Measurements from ENCODE around the gene COL6A5. TPM values are rescaled to one million over a fixed set of nuclear protein-coding genes. Genes with fewer than 3 reads are reported as not detected.
A peak's percentile ranks its signal among the peaks of the same experiment; 100 is the strongest.
"Not testable (repeated sequence)": the region's sequence is repeated elsewhere in the genome, so short reads cannot be mapped to it uniquely, and the experiment has no call there.

Gene COL6A5
- total and polyA plus RNA-seq, 9 donors, result 0.03 to 0.26 (median 0.07) TPM

DNA sequence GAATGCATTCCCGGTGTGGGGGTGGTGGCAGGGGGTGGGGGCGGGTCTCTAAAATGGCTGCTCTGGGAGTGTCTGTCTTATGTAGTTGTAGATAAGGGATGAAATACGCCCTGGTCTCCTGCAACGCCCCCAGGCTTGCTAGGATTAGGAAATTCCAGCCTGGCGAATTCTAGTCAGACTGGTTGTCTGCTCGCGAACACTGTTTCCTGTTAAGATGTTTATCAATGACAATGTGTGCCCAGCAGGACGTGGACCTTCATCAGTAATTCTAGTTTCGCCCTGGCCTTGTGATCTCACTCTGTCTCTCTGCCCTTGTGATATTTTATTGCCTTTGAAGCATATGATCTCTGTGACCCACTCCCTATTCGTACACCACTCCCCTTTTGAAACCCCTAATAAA lies 62.8 kb downstream of the COL6A5 start:
- not testable (repeated sequence) for H3K9me3 ChIP-seq (replicated peaks; ENCODE audit: control insufficient read depth, low read depth, low read length); H3K27me3 ChIP-seq (ENCODE audit: control insufficient read depth, insufficient read depth, low read length); DNase-seq; H3K36me3 ChIP-seq (ENCODE audit: control insufficient read depth, insufficient read depth, low read length); H3K27ac ChIP-seq (ENCODE audit: low read length); H3K4me3 ChIP-seq (ENCODE audit: low read length); H3K4me1 ChIP-seq (ENCODE audit: control insufficient read depth, insufficient read depth, low read length)
- 82% methylated on average over 7 of the region's 10 CpGs for WGBS (ENCODE audit: insufficient coverage)

DNA sequence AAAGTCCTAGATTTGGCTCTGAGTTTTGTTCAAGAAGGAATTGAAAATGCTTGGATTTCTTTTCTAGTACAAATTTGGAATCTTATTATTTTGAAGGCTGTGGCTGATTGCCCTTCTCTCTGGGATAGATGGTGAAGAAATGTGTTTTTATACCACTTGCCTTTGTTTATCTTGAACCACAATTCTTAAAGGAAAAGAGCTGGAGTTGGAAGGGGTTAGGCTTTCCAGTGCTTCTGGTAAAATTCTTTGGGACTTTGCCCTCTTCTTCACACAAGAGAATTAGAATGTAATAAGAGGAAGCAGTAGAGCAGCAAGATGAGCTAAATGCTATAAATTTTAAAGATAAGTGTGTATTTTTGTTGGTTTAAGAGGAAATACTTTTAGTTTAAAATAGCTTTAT lies 65.8 kb downstream of the COL6A5 start:
- no peaks in the 10 kb centered on the region for H3K9me3 ChIP-seq (replicated peaks; ENCODE audit: control insufficient read depth, low read depth, low read length)
- peak; percentile 79 for DNase-seq

DNA sequence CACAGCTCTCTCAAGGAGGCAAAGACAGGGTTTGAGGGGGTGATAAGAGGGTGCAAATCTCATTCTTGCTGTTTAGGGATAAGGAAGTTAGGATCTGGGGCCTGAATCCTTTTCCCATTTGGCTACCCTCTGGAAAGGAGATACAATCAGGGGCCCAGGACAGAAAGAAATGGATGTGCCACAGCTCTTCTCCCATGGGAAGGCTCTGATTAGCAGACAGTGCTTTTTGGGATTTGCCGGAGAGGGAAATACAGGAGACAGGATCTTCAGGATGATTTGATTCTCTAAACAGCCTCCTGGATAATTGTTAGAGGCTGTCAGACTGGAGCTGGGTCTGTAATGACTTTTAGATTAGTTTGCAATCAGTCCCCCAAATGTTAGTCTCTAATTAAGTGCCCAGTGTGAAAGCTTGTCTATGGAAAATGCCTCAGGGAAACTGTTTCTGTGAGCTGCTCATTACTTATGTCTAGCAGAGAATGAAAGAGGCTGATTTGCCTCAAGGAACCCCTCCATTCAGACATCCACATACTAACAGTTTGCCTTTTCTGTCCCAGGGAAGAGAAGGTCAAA lies 67.6 kb downstream of the COL6A5 start:
- no CpG with 5 or more reads among the region's 1 CpG for WGBS (ENCODE audit: insufficient coverage)

More for the DNA sequence above, 65.8 kb downstream of the COL6A5 start:
- Histone ChIP-seq H3K36me3 (ENCODE audit: control insufficient read depth, insufficient read depth, low read length) (no peaks in the 10 kb centered on the region), H3K27me3 (ENCODE audit: control insufficient read depth, insufficient read depth, low read length) (no peaks in the 10 kb centered on the region), H3K4me1 (ENCODE audit: control insufficient read depth, insufficient read depth, low read length) (no peaks in the 10 kb centered on the region), H3K4me3 (ENCODE audit: low read length) (no peak overlapping the region), H3K27ac (ENCODE audit: low read length) (no peak overlapping the region)

DNA sequence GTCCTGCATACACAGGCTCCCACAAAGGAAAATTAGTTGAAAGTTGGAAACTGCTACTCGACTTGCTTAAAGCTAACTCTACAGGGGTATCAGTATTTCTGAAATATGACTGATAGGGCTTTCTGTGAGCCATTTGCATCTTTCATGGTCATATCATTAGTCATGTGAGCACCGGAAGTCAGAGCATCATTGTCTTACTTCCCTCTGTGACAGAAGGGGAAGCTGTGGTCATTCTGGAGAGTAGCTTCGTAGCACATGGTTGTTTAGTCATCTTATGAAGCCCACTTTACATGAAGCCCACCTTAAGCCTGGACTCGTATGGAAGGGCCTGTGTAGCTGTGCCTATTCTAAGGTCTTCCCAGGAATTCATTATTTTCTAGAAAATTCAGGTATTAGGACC lies 69.0 kb downstream of the COL6A5 start:
- no peaks in the 10 kb centered on the region for H3K36me3 ChIP-seq (ENCODE audit: control insufficient read depth, insufficient read depth, low read length)
- H3K27me3 ChIP-seq (ENCODE audit: control insufficient read depth, insufficient read depth, low read length), result no peaks in the 10 kb centered on the region
- no peaks in the 10 kb centered on the region for H3K4me1 ChIP-seq (ENCODE audit: control insufficient read depth, insufficient read depth, low read length)
- 83% methylated on average over 3 of the region's 4 CpGs for WGBS (ENCODE audit: insufficient coverage)
- DNase-seq, result no peak
- no peak overlapping the region for H3K27ac ChIP-seq (ENCODE audit: low read length)
- no peaks in the 10 kb centered on the region for H3K9me3 ChIP-seq (replicated peaks; ENCODE audit: control insufficient read depth, low read depth, low read length)
- no peak overlapping the region for H3K4me3 ChIP-seq (ENCODE audit: low read length)

More for the DNA sequence above, 67.6 kb downstream of the COL6A5 start:
- Histone ChIP-seq H3K9me3 (replicated peaks; ENCODE audit: control insufficient read depth, low read depth, low read length) (no peaks in the 10 kb centered on the region), H3K36me3 (ENCODE audit: control insufficient read depth, insufficient read depth, low read length) (no peaks in the 10 kb centered on the region), H3K27me3 (ENCODE audit: control insufficient read depth, insufficient read depth, low read length) (no peaks in the 10 kb centered on the region), H3K4me3 (ENCODE audit: low read length) (no peak overlapping the region), H3K4me1 (ENCODE audit: control insufficient read depth, insufficient read depth, low read length) (no peaks in the 10 kb centered on the region), H3K27ac (ENCODE audit: low read length) (no peak overlapping the region)
- DNase-seq, result no peak

DNA sequence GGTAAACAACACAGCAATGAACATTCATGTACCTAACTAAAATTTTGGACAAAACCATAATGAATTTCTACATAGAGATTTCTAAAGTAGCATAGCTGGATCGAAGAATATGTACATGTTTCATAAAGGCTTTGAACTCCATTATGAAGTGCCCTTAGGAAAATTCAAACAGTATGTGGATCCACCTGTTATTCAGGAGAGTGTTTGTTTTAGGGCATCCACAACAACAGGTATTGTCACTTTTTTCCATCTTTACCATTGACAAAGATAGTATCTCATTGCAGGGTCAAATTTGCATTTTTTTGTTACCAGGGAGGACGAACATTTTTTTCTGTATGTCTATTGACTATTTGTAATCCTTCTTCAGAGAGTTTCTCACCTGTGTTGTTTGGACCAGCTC lies 75.0 kb downstream of the COL6A5 start:
- H3K36me3 ChIP-seq (ENCODE audit: control insufficient read depth, insufficient read depth, low read length), result no peaks in the 10 kb centered on the region
- no CpG with 5 or more reads among the region's 2 CpGs for WGBS (ENCODE audit: insufficient coverage)
- no peak overlapping the region for H3K4me3 ChIP-seq (ENCODE audit: low read length)
- H3K4me1 ChIP-seq (ENCODE audit: control insufficient read depth, insufficient read depth, low read length), result no peaks in the 10 kb centered on the region
- no peak for DNase-seq
- H3K27me3 ChIP-seq (ENCODE audit: control insufficient read depth, insufficient read depth, low read length), result no peaks in the 10 kb centered on the region
- H3K9me3 ChIP-seq (replicated peaks; ENCODE audit: control insufficient read depth, low read depth, low read length), result no peaks in the 10 kb centered on the region
- H3K27ac ChIP-seq (ENCODE audit: low read length), result no peak overlapping the region

DNA sequence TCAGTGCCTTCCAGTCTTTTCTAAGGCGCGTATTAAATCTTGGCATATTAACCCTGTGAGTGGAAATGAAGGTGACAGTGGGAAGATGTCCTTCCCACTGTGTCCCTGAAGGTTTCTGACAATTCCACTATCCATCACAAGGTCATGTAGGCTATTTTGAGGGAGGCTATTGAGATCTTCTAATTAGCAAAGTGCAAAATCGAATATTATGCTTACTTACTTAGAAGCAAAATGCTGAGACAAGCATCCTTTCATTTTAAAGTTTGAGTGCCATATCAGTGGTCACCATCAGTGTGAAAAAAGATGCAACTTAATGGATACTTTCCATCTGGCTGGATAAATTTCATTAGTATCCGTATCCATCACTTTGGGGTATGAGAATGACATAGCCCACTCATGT lies 77.6 kb downstream of the COL6A5 start:
- Histone ChIP-seq H3K4me3 (ENCODE audit: low read length) (no peak overlapping the region), H3K9me3 (replicated peaks; ENCODE audit: control insufficient read depth, low read depth, low read length) (no peaks in the 10 kb centered on the region)
- 100% methylated on average over 1 of the region's 4 CpGs for WGBS (ENCODE audit: insufficient coverage)

DNA sequence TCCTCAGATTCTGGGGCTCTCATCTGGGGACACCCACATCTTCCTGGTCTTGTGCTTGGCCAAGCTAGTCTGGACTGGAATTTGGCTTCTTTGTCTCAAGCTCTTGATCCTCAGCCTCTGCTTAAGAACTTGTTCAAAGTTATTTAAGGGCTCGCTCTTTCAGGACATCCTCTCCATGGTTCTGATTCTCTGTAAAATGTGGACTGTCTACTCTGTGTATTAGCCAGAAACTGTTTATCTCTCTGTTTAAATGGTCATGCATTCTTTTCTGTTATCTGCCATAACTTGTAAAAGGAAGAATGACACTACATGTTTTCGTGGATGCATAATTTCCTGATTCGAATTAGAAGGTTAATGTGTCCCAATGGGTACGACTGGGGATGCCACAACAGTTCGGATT lies 79.4 kb downstream of the COL6A5 start:
- DNase-seq, result no peak
- no CpG with 5 or more reads among the region's 5 CpGs for WGBS (ENCODE audit: insufficient coverage)

More for the DNA sequence above, 77.6 kb downstream of the COL6A5 start:
- H3K36me3 ChIP-seq (ENCODE audit: control insufficient read depth, insufficient read depth, low read length), result no peaks in the 10 kb centered on the region
- H3K27ac ChIP-seq (ENCODE audit: low read length), result no peak overlapping the region
- H3K4me1 ChIP-seq (ENCODE audit: control insufficient read depth, insufficient read depth, low read length), result no peaks in the 10 kb centered on the region
- DNase-seq, result no peak
- H3K27me3 ChIP-seq (ENCODE audit: control insufficient read depth, insufficient read depth, low read length), result no peaks in the 10 kb centered on the region

DNA sequence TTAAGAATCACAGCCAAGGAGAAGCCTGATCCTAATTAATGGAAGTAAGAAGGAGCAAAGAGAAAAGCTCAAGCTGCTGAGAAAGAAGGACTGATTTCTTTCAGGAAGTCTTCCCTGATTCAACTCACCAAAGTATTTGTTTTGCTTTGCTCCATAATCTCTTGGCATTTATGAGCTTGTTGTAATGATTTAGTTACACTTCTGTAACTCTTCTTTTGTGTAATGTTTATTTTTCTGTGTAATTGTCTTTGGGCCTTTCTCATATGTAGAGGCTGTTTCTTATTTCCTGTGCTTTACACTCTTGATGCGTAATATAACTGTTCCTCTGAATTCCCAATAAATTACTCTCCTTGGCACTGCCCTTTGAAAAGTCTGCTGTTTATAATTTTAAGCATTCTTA lies 80.0 kb downstream of the COL6A5 start:
- peaks cover 11% of the 10 kb centered on the region for H3K4me1 ChIP-seq (ENCODE audit: control insufficient read depth, insufficient read depth, low read length)
- H3K27me3 ChIP-seq (ENCODE audit: control insufficient read depth, insufficient read depth, low read length), result no peaks in the 10 kb centered on the region
- no peaks in the 10 kb centered on the region for H3K9me3 ChIP-seq (replicated peaks; ENCODE audit: control insufficient read depth, low read depth, low read length)
- H3K27ac ChIP-seq (ENCODE audit: low read length), result no peak overlapping the region
- H3K4me3 ChIP-seq (ENCODE audit: low read length), result no peak overlapping the region
- no peaks in the 10 kb centered on the region for H3K36me3 ChIP-seq (ENCODE audit: control insufficient read depth, insufficient read depth, low read length)
- no peak for DNase-seq
- no CpG with 5 or more reads among the region's 1 CpG for WGBS (ENCODE audit: insufficient coverage)

More for the DNA sequence above, 79.4 kb downstream of the COL6A5 start:
- peaks cover 8% of the 10 kb centered on the region for H3K4me1 ChIP-seq (ENCODE audit: control insufficient read depth, insufficient read depth, low read length)
- no peaks in the 10 kb centered on the region for H3K36me3 ChIP-seq (ENCODE audit: control insufficient read depth, insufficient read depth, low read length)
- no peak overlapping the region for H3K27ac ChIP-seq (ENCODE audit: low read length)
- H3K9me3 ChIP-seq (replicated peaks; ENCODE audit: control insufficient read depth, low read depth, low read length), result no peaks in the 10 kb centered on the region
- no peaks in the 10 kb centered on the region for H3K27me3 ChIP-seq (ENCODE audit: control insufficient read depth, insufficient read depth, low read length)
- no peak overlapping the region for H3K4me3 ChIP-seq (ENCODE audit: low read length)

DNA sequence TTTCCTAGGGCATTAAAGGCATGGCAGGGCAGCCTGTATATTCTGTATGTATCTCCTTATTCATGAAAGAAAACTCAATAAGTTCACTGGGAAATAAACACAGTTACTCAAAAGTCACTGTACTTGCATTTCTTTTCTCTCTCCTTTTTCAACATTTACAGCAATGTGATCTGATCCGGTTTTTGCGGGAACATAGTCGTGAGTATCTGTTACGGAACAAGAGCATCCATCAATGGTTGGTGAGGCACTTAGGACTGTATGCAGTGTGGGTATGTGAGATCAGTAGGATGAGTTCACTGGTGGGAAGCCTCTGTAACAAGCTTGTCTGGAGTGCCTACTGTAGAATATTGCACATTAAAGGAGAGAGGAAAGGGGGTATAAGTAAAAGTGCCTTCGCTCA lies 80.7 kb downstream of the COL6A5 start:
- peaks cover 12% of the 10 kb centered on the region for H3K4me1 ChIP-seq (ENCODE audit: control insufficient read depth, insufficient read depth, low read length)
- H3K27me3 ChIP-seq (ENCODE audit: control insufficient read depth, insufficient read depth, low read length), result no peaks in the 10 kb centered on the region
- H3K27ac ChIP-seq (ENCODE audit: low read length), result no peak overlapping the region
- H3K9me3 ChIP-seq (replicated peaks; ENCODE audit: control insufficient read depth, low read depth, low read length), result no peaks in the 10 kb centered on the region
- H3K36me3 ChIP-seq (ENCODE audit: control insufficient read depth, insufficient read depth, low read length), result no peaks in the 10 kb centered on the region
- no peak overlapping the region for H3K4me3 ChIP-seq (ENCODE audit: low read length)
- 89% methylated on average over 1 of the region's 5 CpGs for WGBS (ENCODE audit: insufficient coverage)
- DNase-seq, result no peak

DNA sequence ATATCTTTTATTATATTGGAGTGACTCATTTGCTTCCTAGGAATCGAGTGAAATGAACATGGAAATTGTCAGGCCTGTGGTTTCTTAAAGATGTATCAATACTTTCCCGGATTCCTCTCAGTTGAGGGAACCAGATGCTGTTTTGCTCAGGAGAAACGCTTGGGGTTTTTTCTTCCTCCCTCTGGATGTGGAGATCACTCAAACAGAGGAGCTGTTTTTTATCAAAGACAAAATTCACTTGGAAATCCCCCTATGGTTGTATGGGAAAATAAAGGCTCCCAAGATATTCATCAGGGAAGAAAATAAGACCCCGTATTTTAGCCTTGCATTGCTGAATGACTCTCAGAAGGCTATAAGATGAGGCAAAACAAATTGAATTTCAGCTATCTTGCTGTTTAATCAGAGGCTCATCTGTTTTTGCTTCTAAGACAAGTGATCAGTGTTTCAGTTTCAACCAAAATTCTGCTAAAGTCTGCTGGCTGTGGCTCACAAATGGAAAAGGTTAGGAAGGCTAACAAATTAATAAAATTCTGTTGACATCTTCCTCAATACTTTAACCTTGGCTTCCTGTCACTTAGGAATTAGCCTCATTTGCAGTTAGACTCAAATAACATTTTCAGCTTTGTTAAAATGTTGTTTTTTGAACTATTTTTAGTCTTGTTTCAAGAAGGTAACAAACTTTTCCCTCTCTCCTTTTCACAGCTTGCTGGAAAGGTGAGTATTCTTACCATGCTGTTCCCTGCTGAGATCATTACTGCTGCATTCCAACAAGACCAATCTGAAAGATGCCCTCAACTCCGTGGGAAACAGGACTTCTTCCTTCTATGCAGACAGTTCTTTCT lies 83.6 kb downstream of the COL6A5 start:
- H3K36me3 ChIP-seq (ENCODE audit: control insufficient read depth, insufficient read depth, low read length), result no peaks in the 10 kb centered on the region
- H3K4me3 ChIP-seq (ENCODE audit: low read length), result no peak overlapping the region
- no peaks in the 10 kb centered on the region for H3K27me3 ChIP-seq (ENCODE audit: control insufficient read depth, insufficient read depth, low read length)
- H3K27ac ChIP-seq (ENCODE audit: low read length), result peak overlapping the region; percentile 80
- no peaks in the 10 kb centered on the region for H3K9me3 ChIP-seq (replicated peaks; ENCODE audit: control insufficient read depth, low read depth, low read length)
- peaks cover 12% of the 10 kb centered on the region for H3K4me1 ChIP-seq (ENCODE audit: control insufficient read depth, insufficient read depth, low read length)
- peak; percentile 72 for DNase-seq
- 28% methylated on average over 2 of the region's 5 CpGs for WGBS (ENCODE audit: insufficient coverage)

Data from muscle of leg (tissue), 11 donors.